Sigmoid colon (tissue), 7 donors: Measurements from ENCODE around the gene NDUFA13. TPM values are rescaled to one million over a fixed set of nuclear protein-coding genes. Genes with fewer than 3 reads are reported as not detected.

Experiments used
- DNase-seq: peaks from one replicate; pipeline ENCODE4 v3.0.0-alpha.2; 2019
- H3K27ac ChIP-seq, 4 donors: fragments of 200-600 bp; sonication (generic); one replicate each; pipeline ENCODE4 v1.5.1; 2016 to 2019; ENCODE audit warnings: mild to moderate bottlenecking in 1 of 4
- H3K27me3 ChIP-seq, 3 donors: fragments of 200-600 bp; sonication (generic); one replicate each; pipeline ENCODE4 v1.5.1; 2019; ENCODE audit warnings: mild to moderate bottlenecking in 1 of 3
- H3K36me3 ChIP-seq, 4 donors: fragments of 200-600 bp; sonication (generic); one replicate each; pipeline ENCODE4 v1.5.1; 2016 to 2019
- H3K4me1 ChIP-seq, 4 donors: fragments of 200-600 bp; sonication (generic); one replicate each; pipeline ENCODE4 v1.5.1; 2017 to 2019
- H3K4me3 ChIP-seq, 4 donors: fragments of 200-600 bp; sonication (generic); one replicate each; pipeline ENCODE4 v1.5.1; 2017 to 2019; ENCODE audit warnings: mild to moderate bottlenecking in 2 of 4, moderate library complexity in 1 of 4
- H3K9me3 ChIP-seq, 4 donors: fragments of 200-600 bp in 3 of 4; sonication (generic) in 3 of 4; one replicate each; pipeline versions ENCODE4 v1.5.1 to v1.6.1; 2013 to 2019
- EP300 ChIP-seq, 4 donors: sonication (generic); formaldehyde crosslinking; IDR thresholded peaks; one replicate each; pipeline ENCODE4 v1.6.1; 2017; ENCODE audit warnings: antibody characterized with exemption in 4 of 4
- POLR2A ChIP-seq, 2 donors: fragments of 450-650 bp; IDR thresholded peaks; one replicate each; pipeline ENCODE4 v1.6.1; 2016; ENCODE audit warnings: antibody characterized with exemption in 2 of 2, mild to moderate bottlenecking in 2 of 2, moderate library complexity in 2 of 2
- POLR2AphosphoS5 ChIP-seq, 4 donors: sonication (generic); formaldehyde crosslinking; IDR thresholded peaks; one replicate each; pipeline ENCODE4 v1.6.1; 2017; ENCODE audit warnings: antibody characterized with exemption in 4 of 4
- WGBS, 2 donors: extraction: QIAGEN DNeasy Blood & Tissue Kit; methylation state at CpG; one replicate each; pipeline ENCODE4 v1.1.7; 2013; 5-methylcytosine and 5-hydroxymethylcytosine counted together
- intact Hi-C: fragments of 100-400 bp; cut with DNase I; formaldehyde crosslinking; loops from one replicate; pipeline ENCODE4 v1.15.1; 2023
- polyA plus RNA-seq, 3 donors: library from polyadenylated mRNA; stranded (reverse); fragments of 200-250 nt; gene quantifications; one replicate each; pipeline ENCODE4 v1.2.3, GENCODE V29; 2013
- total RNA-seq, 4 donors: library from RNA; depleted of rRNA; stranded (reverse); fragments of >200 nt; gene quantifications; one replicate each; pipeline ENCODE4 v1.1.0, GENCODE V29; 2016
- TF ChIP-seq, protein P1 (sequence below), 4 experiments: fragments of 450-650 bp in 3 of 4; fragments of 200-600 bp in 1 of 4; IDR thresholded peaks; one replicate each; pipeline ENCODE4 v1.5.1; 2016 to 2019; ENCODE audit warnings: antibody characterized with exemption in 4 of 4, mild to moderate bottlenecking in 3 of 4, moderate library complexity in 2 of 4
- donor health status: healthy with polysubstance abuse.
- donor health status: Bipolar disorder and iron deficiency.
- donor health status: healthy.

NDUFA13 gene
- total and polyA plus RNA-seq, 7 donors = 31.3 to 339 (median 110) TPM

GRCh38 chr19:19487077-19487949 lies 28.7 kb upstream of the NDUFA13 start:
- no peaks in the 10 kb centered on the region for H3K9me3 ChIP-seq
- intact Hi-C loops = loop anchor here (5.0 kb wide), 1 partner anchor 80 kb away; the partner anchor contains the start of gene GATAD2A
- peaks cover 0 to 47% (median 30%) of the 10 kb centered on the region in 4 donors for H3K4me1 ChIP-seq
- TF ChIP-seq, protein P1, sequence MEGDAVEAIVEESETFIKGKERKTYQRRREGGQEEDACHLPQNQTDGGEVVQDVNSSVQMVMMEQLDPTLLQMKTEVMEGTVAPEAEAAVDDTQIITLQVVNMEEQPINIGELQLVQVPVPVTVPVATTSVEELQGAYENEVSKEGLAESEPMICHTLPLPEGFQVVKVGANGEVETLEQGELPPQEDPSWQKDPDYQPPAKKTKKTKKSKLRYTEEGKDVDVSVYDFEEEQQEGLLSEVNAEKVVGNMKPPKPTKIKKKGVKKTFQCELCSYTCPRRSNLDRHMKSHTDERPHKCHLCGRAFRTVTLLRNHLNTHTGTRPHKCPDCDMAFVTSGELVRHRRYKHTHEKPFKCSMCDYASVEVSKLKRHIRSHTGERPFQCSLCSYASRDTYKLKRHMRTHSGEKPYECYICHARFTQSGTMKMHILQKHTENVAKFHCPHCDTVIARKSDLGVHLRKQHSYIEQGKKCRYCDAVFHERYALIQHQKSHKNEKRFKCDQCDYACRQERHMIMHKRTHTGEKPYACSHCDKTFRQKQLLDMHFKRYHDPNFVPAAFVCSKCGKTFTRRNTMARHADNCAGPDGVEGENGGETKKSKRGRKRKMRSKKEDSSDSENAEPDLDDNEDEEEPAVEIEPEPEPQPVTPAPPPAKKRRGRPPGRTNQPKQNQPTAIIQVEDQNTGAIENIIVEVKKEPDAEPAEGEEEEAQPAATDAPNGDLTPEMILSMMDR (IDR thresholded peaks at IDR 0.05) = no peak
- TF ChIP-seq POLR2A (IDR thresholded peaks at IDR 0.05) (no peak), EP300 (IDR thresholded peaks at IDR 0.05) (no peak), POLR2AphosphoS5 (IDR thresholded peaks at IDR 0.05) (no peak)
- H3K4me3 ChIP-seq = no peak overlapping the region
- H3K27me3 ChIP-seq = no peaks in the 10 kb centered on the region
- 62 to 82% methylated on average over 9 of the region's 9 CpGs for WGBS, 2 donors
- no peak for DNase-seq
- H3K36me3 ChIP-seq = peaks cover 0 to 5% (median 2%) of the 10 kb centered on the region in 4 donors
- H3K27ac ChIP-seq = no peak overlapping the region

DNA sequence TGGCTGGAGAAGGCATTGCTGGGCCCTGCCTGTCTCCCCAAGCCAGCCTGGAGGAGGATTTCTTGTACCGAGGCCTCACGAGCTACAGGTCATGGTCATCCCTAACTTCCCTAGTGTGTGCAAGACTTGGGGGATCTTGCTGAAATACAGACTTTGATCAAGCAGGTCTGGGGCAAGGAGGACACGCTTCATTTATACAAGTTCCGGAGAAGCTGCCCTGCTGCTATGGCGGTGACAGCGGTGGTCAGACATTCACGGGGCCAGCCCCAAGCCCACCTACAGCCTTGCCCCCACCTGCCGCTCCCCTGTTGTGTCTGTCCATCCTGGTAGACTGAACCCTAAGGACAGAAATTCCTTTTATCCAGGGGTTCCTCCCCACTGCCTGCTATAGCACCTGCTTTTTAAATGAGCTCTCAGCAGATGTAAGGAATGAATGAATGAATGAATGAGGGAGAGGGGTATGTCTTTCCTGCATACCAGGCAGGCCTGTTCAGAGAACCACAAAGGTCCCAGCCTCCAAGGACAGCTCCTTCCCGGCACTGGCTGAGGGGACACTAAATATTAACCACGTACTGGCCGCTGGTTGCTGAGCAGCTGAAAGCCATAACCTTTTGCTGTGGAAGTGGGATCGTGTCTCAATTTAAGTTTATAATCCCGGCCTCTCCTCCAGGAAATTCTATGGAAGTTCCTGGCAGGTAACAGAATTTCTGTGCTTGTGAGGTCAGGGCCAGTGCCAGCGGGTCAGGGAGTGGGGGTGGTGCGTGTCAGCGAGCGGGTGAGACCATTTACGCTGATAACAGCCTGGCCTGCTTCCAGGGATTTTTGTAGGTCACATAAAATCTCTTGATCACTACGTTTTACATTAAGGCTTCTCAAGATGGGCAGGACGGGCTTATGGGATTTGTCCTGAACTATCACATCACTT lies 27.8 kb upstream of the NDUFA13 start:
- peaks cover 0 to 14% (median 7%) of the 10 kb centered on the region in 4 donors for H3K36me3 ChIP-seq
- DNase-seq = no peak
- H3K27me3 ChIP-seq = no peaks in the 10 kb centered on the region
- peaks cover 0 to 42% (median 30%) of the 10 kb centered on the region in 4 donors for H3K4me1 ChIP-seq
- peak overlapping the region; percentile 58 to 70 (median 60) for H3K27ac ChIP-seq
- no peak overlapping the region for H3K4me3 ChIP-seq
- H3K9me3 ChIP-seq = no peaks in the 10 kb centered on the region
- TF ChIP-seq EP300 (IDR thresholded peaks at IDR 0.05) = no peak
- TF ChIP-seq, protein P1 (IDR thresholded peaks at IDR 0.05) = no peak
- no peak for TF ChIP-seq POLR2AphosphoS5 (IDR thresholded peaks at IDR 0.05)
- no peak for TF ChIP-seq POLR2A (IDR thresholded peaks at IDR 0.05)
- intact Hi-C loops = loop anchor here (5.0 kb wide), 1 partner anchor 81 kb away; the partner anchor contains the start of gene GATAD2A
- 38 to 69% methylated on average over 20 of the region's 20 CpGs for WGBS, 2 donors

- intact Hi-C loops = loop anchor here (5.0 kb wide), 1 partner anchor 82 kb away; the partner anchor contains the start of gene GATAD2A
- Histone ChIP-seq H3K36me3 (peaks cover 3 to 22% (median 11%) of the 10 kb centered on the region in 4 donors), H3K9me3 (no peaks in the 10 kb centered on the region), H3K27ac (peak overlapping the region; percentile 58 to 70 (median 60)), H3K27me3 (no peaks in the 10 kb centered on the region), H3K4me3 (no peak overlapping the region), H3K4me1 (peaks cover 0 to 41% (median 30%) of the 10 kb centered on the region in 4 donors)
- TF ChIP-seq POLR2A (IDR thresholded peaks at IDR 0.05) (no peak), POLR2AphosphoS5 (IDR thresholded peaks at IDR 0.05) (peak in 1 of 4 donors; percentile 54)
- 13 to 28% methylated on average over 14 of the region's 14 CpGs for WGBS, 2 donors
- peak; percentile 88 for DNase-seq
Measured at GRCh38 chr19:19488875-19489690, 26.9 kb upstream of the NDUFA13 start.

DNA sequence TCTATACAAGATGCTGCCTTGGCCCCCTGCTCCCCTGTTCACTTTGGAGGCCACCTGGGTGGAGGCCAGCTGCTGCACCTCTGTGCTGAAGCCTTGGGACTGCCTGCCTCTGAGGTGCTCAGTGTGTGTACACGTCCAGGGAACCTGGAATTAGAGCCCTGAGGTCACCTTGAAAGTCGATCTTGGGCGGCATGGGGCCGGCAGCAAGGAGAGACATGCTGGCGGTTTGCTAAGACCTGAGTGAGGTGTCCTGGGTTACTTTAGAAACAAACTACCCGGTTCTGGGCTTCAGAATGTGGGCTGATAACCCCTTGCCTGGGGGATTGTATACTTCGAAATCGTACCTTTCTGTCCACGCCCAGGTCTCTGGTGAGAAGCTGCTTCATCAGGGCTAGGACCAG lies 26.2 kb upstream of the NDUFA13 start:
- no peak overlapping the region for H3K4me3 ChIP-seq
- peak overlapping the region; percentile 58 to 70 (median 60) for H3K27ac ChIP-seq
- no peak for DNase-seq
- H3K27me3 ChIP-seq = no peaks in the 10 kb centered on the region
- H3K36me3 ChIP-seq = peaks cover 9 to 30% (median 17%) of the 10 kb centered on the region in 4 donors
- intact Hi-C loops = loop anchor here (1.0 to 5.0 kb wide), 2 partner anchors 83 to 123 kb away; partner anchors contain the start of gene GATAD2A
- H3K9me3 ChIP-seq = no peaks in the 10 kb centered on the region
- 57 to 78% methylated on average over 9 of the region's 9 CpGs for WGBS, 2 donors
- H3K4me1 ChIP-seq = peaks cover 0 to 41% (median 30%) of the 10 kb centered on the region in 4 donors
- TF ChIP-seq EP300 (IDR thresholded peaks at IDR 0.05) (no peak), POLR2AphosphoS5 (IDR thresholded peaks at IDR 0.05) (no peak), POLR2A (IDR thresholded peaks at IDR 0.05) (no peak)
- TF ChIP-seq, protein P1 (IDR thresholded peaks at IDR 0.05) = no peak
